ENCODE data around the gene FAM117B.

The FAM117B gene

GRCh38 chr2:202634556-202635427 is at the start of gene FAM117B:
Gene FAM117B (plus strand): TSS chr2:202634969. CDS start chr2:202635188, 219 bp downstream.
- peak; percentile 99 for DNase-seq (ENCODE audit: low spot score)
- H3K27me3 Mint-ChIP-seq (ENCODE audit: low read depth) = no peaks in the 10 kb centered on the region
- H3K27ac Mint-ChIP-seq = peak within 1 kb of the TSS; percentile 95
- peaks cover 9% of the 10 kb centered on the region for H3K36me3 Mint-ChIP-seq (ENCODE audit: low read depth)
- peak within 1 kb of the TSS; percentile 98 for H3K4me3 Mint-ChIP-seq
- no peaks in the 10 kb centered on the region for H3K9me3 Mint-ChIP-seq
- H3K4me1 Mint-ChIP-seq (ENCODE audit: low read depth) = peaks cover 38% of the 10 kb centered on the region

- DNase-seq (ENCODE audit: low spot score) = peak; percentile 56
- peak overlapping the region; percentile 69 for H3K27ac Mint-ChIP-seq
- no peaks in the 10 kb centered on the region for H3K36me3 Mint-ChIP-seq (ENCODE audit: low read depth)
- peaks cover 3% of the 10 kb centered on the region for H3K9me3 Mint-ChIP-seq
- peaks cover 9% of the 10 kb centered on the region for H3K4me1 Mint-ChIP-seq (ENCODE audit: low read depth)
- H3K4me3 Mint-ChIP-seq = no peak overlapping the region
- H3K27me3 Mint-ChIP-seq (ENCODE audit: low read depth) = no peaks in the 10 kb centered on the region
These were observed 45.9 kb upstream of the FAM117B start for GRCh38 chr2:202588647-202589581.

- Mint-ChIP-seq H3K4me1 (ENCODE audit: low read depth) (peaks cover 9% of the 10 kb centered on the region), H3K27me3 (ENCODE audit: low read depth) (no peaks in the 10 kb centered on the region), H3K9me3 (no peaks in the 10 kb centered on the region), H3K36me3 (ENCODE audit: low read depth) (no peaks in the 10 kb centered on the region), H3K4me3 (no peak overlapping the region), H3K27ac (no peak overlapping the region)
- no peak for DNase-seq (ENCODE audit: low spot score)
These were observed 45.2 kb upstream of the FAM117B start for GRCh38 chr2:202589582-202589949.

- no peak overlapping the region for H3K4me3 Mint-ChIP-seq
- H3K36me3 Mint-ChIP-seq (ENCODE audit: low read depth) = no peaks in the 10 kb centered on the region
- H3K27ac Mint-ChIP-seq = no peak overlapping the region
- peaks cover 9% of the 10 kb centered on the region for H3K4me1 Mint-ChIP-seq (ENCODE audit: low read depth)
- H3K27me3 Mint-ChIP-seq (ENCODE audit: low read depth) = no peaks in the 10 kb centered on the region
- H3K9me3 Mint-ChIP-seq = no peaks in the 10 kb centered on the region
- DNase-seq (ENCODE audit: low spot score) = no peak
These were observed 42.2 kb upstream of the FAM117B start for GRCh38 chr2:202592566-202592965.

- H3K9me3 Mint-ChIP-seq = no peaks in the 10 kb centered on the region
- H3K4me3 Mint-ChIP-seq = no peak overlapping the region
- peaks cover 8% of the 10 kb centered on the region for H3K4me1 Mint-ChIP-seq (ENCODE audit: low read depth)
- no peaks in the 10 kb centered on the region for H3K27me3 Mint-ChIP-seq (ENCODE audit: low read depth)
- no peak for DNase-seq (ENCODE audit: low spot score)
- no peak overlapping the region for H3K27ac Mint-ChIP-seq
- H3K36me3 Mint-ChIP-seq (ENCODE audit: low read depth) = no peaks in the 10 kb centered on the region
These were observed 35.7 kb upstream of the FAM117B start for GRCh38 chr2:202599105-202599504.

- no peaks in the 10 kb centered on the region for H3K9me3 Mint-ChIP-seq
- DNase-seq (ENCODE audit: low spot score) = no peak
- H3K36me3 Mint-ChIP-seq (ENCODE audit: low read depth) = no peaks in the 10 kb centered on the region
- H3K27me3 Mint-ChIP-seq (ENCODE audit: low read depth) = no peaks in the 10 kb centered on the region
- H3K4me3 Mint-ChIP-seq = no peak overlapping the region
- H3K4me1 Mint-ChIP-seq (ENCODE audit: low read depth) = peaks cover 8% of the 10 kb centered on the region
- H3K27ac Mint-ChIP-seq = no peak overlapping the region
These were observed 34.9 kb upstream of the FAM117B start for GRCh38 chr2:202599911-202600310.

- peaks cover 8% of the 10 kb centered on the region for H3K4me1 Mint-ChIP-seq (ENCODE audit: low read depth)
- no peak overlapping the region for H3K27ac Mint-ChIP-seq
- H3K27me3 Mint-ChIP-seq (ENCODE audit: low read depth) = no peaks in the 10 kb centered on the region
- no peaks in the 10 kb centered on the region for H3K9me3 Mint-ChIP-seq
- H3K4me3 Mint-ChIP-seq = no peak overlapping the region
- DNase-seq (ENCODE audit: low spot score) = no peak
- no peaks in the 10 kb centered on the region for H3K36me3 Mint-ChIP-seq (ENCODE audit: low read depth)
These were observed 30.1 kb upstream of the FAM117B start for GRCh38 chr2:202604699-202605098.

- no peak overlapping the region for H3K4me3 Mint-ChIP-seq
- no peak overlapping the region for H3K27ac Mint-ChIP-seq
- no peaks in the 10 kb centered on the region for H3K27me3 Mint-ChIP-seq (ENCODE audit: low read depth)
- no peak for DNase-seq (ENCODE audit: low spot score)
- H3K9me3 Mint-ChIP-seq = no peaks in the 10 kb centered on the region
- no peaks in the 10 kb centered on the region for H3K36me3 Mint-ChIP-seq (ENCODE audit: low read depth)
- H3K4me1 Mint-ChIP-seq (ENCODE audit: low read depth) = peaks cover 12% of the 10 kb centered on the region
These were observed 29.6 kb upstream of the FAM117B start for GRCh38 chr2:202605174-202605573.

GRCh38 chr2:202608142-202608852 is 26.5 kb upstream of the FAM117B start:
- H3K4me1 Mint-ChIP-seq (ENCODE audit: low read depth) = peaks cover 12% of the 10 kb centered on the region
- H3K27ac Mint-ChIP-seq = no peak overlapping the region
- no peaks in the 10 kb centered on the region for H3K27me3 Mint-ChIP-seq (ENCODE audit: low read depth)
- H3K36me3 Mint-ChIP-seq (ENCODE audit: low read depth) = no peaks in the 10 kb centered on the region
- no peak overlapping the region for H3K4me3 Mint-ChIP-seq
- no peak for DNase-seq (ENCODE audit: low spot score)
- no peaks in the 10 kb centered on the region for H3K9me3 Mint-ChIP-seq

GRCh38 chr2:202609381-202610145 is 25.2 kb upstream of the FAM117B start:
- H3K4me3 Mint-ChIP-seq = no peak overlapping the region
- peaks cover 12% of the 10 kb centered on the region for H3K4me1 Mint-ChIP-seq (ENCODE audit: low read depth)
- no peaks in the 10 kb centered on the region for H3K36me3 Mint-ChIP-seq (ENCODE audit: low read depth)
- H3K27ac Mint-ChIP-seq = no peak overlapping the region
- no peaks in the 10 kb centered on the region for H3K27me3 Mint-ChIP-seq (ENCODE audit: low read depth)
- peak; percentile 29 for DNase-seq (ENCODE audit: low spot score)
- no peaks in the 10 kb centered on the region for H3K9me3 Mint-ChIP-seq

GRCh38 chr2:202610380-202610779 is 24.4 kb upstream of the FAM117B start:
- Mint-ChIP-seq H3K4me3 (no peak overlapping the region), H3K27me3 (ENCODE audit: low read depth) (no peaks in the 10 kb centered on the region), H3K36me3 (ENCODE audit: low read depth) (no peaks in the 10 kb centered on the region), H3K4me1 (ENCODE audit: low read depth) (peaks cover 12% of the 10 kb centered on the region), H3K9me3 (no peaks in the 10 kb centered on the region), H3K27ac (no peak overlapping the region)
- no peak for DNase-seq (ENCODE audit: low spot score)

GRCh38 chr2:202612145-202612544 is 22.6 kb upstream of the FAM117B start:
- Mint-ChIP-seq H3K27ac (no peak overlapping the region), H3K4me1 (ENCODE audit: low read depth) (peaks cover 12% of the 10 kb centered on the region), H3K9me3 (no peaks in the 10 kb centered on the region), H3K36me3 (ENCODE audit: low read depth) (no peaks in the 10 kb centered on the region), H3K27me3 (ENCODE audit: low read depth) (no peaks in the 10 kb centered on the region), H3K4me3 (no peak overlapping the region)
- DNase-seq (ENCODE audit: low spot score) = no peak

GRCh38 chr2:202613479-202613878 is 21.3 kb upstream of the FAM117B start:
- H3K4me3 Mint-ChIP-seq = no peak overlapping the region
- H3K27ac Mint-ChIP-seq = no peak overlapping the region
- H3K36me3 Mint-ChIP-seq (ENCODE audit: low read depth) = no peaks in the 10 kb centered on the region
- peaks cover 12% of the 10 kb centered on the region for H3K4me1 Mint-ChIP-seq (ENCODE audit: low read depth)
- DNase-seq (ENCODE audit: low spot score) = no peak
- no peaks in the 10 kb centered on the region for H3K27me3 Mint-ChIP-seq (ENCODE audit: low read depth)
- no peaks in the 10 kb centered on the region for H3K9me3 Mint-ChIP-seq

Data from T-helper 2 cell treated with Interferon-gamma antibody and Interleukin-4, amounts not matched to agents 5 μg/mL and 100 μg/mL, for 36 hours (primary cell).